ENCODE data around the gene MT1HL1.

GRCh38 chr1:236997882-236998281 is 6.4 kb downstream of the MT1HL1 start:
- TF ChIP-seq CTCF (IDR thresholded peaks at IDR 0.05; ENCODE audit: insufficient read depth, low read length), result no peak
- no peak for TF ChIP-seq REST (IDR thresholded peaks at IDR 0.05; ENCODE audit: insufficient replicate concordance, low read depth)
